Activated CD4-positive, alpha-beta T cell treated with anti-CD3 and anti-CD28 coated beads, Interleukin-2, amount 50 U/mL, for 16 hours (primary cell): ENCODE data around the gene BRAT1.
"Not testable (repeated sequence)": the region's sequence is repeated elsewhere in the genome, so short reads cannot be mapped to it uniquely, and the experiment has no call there.

Experiments used
- DNase-seq: peaks from one replicate; pipeline ENCODE4 v3.0.0-alpha.2; 2020

The BRAT1 gene

GRCh38 chr7:2583798-2584580 is 28.7 kb upstream of the BRAT1 start:
- DNase-seq, result no peak

- DNase-seq, result no peak
Observed at GRCh38 chr7:2582006-2582735, 26.8 kb upstream of the BRAT1 start.

- DNase-seq, result no peak
Observed at GRCh38 chr7:2580636-2581035, 25.3 kb upstream of the BRAT1 start.

- no peak for DNase-seq
Observed at GRCh38 chr7:2577914-2578680, 22.8 kb upstream of the BRAT1 start.

GRCh38 chr7:2576742-2577491 is 21.6 kb upstream of the BRAT1 start:
- DNase-seq, result no peak

GRCh38 chr7:2575733-2576340 is 20.5 kb upstream of the BRAT1 start:
- DNase-seq, result no peak

- no peak for DNase-seq
Observed at GRCh38 chr7:2575046-2575732, 19.9 kb upstream of the BRAT1 start.

GRCh38 chr7:2573761-2574160 is 18.4 kb upstream of the BRAT1 start:
- no peak for DNase-seq

- DNase-seq, result no peak
Observed at GRCh38 chr7:2572101-2572842, 16.9 kb upstream of the BRAT1 start.

GRCh38 chr7:2571409-2571808 is 16.1 kb upstream of the BRAT1 start:
- DNase-seq, result no peak

GRCh38 chr7:2570021-2570420 is 14.7 kb upstream of the BRAT1 start:
- no peak for DNase-seq

- no peak for DNase-seq
Observed at GRCh38 chr7:2569421-2569820, 14.1 kb upstream of the BRAT1 start.

- no peak for DNase-seq
Observed at GRCh38 chr7:2568521-2569223, 13.3 kb upstream of the BRAT1 start.

- no peak for DNase-seq
Observed at GRCh38 chr7:2567679-2568278, 12.5 kb upstream of the BRAT1 start.

- DNase-seq, result peak; percentile 30
Observed at GRCh38 chr7:2566890-2567678, 11.8 kb upstream of the BRAT1 start.

- no peak for DNase-seq
Observed at GRCh38 chr7:2566348-2566889, 11.1 kb upstream of the BRAT1 start.

GRCh38 chr7:2564970-2565540 is 9.7 kb upstream of the BRAT1 start:
- no peak for DNase-seq

GRCh38 chr7:2563955-2564354 is 8.6 kb upstream of the BRAT1 start:
- DNase-seq, result not testable (repeated sequence)
